ENCODE measurements around the gene SMIM35. TPM values are rescaled to one million over a fixed set of nuclear protein-coding genes. Genes with fewer than 3 reads are reported as not detected.
A peak's percentile ranks its signal among the peaks of the same experiment; 100 is the strongest.
"Not testable (repeated sequence)": the region's sequence is repeated elsewhere in the genome, so short reads cannot be mapped to it uniquely, and the experiment has no call there.

SMIM35 gene
- total RNA-seq, 2 donors from 2014 or later, result not detected

- intact Hi-C loops (cut with DNase I); ATAC-seq: not testable (repeated sequence)
Observed at GRCh38 chr11:118062181-118062580, 24.6 kb downstream of the SMIM35 start.

GRCh38 chr11:118061586-118062125 is 25.1 kb downstream of the SMIM35 start:
- no peak for ATAC-seq
- intact Hi-C loops (cut with DNase I), result no loop called here
- DNase-seq, result no peak

More at GRCh38 chr11:118062181-118062580, 24.6 kb downstream of the SMIM35 start:
- not testable (repeated sequence) for DNase-seq

GRCh38 chr11:118060869-118061268 is 25.9 kb downstream of the SMIM35 start:
- ATAC-seq, result peak; percentile 35 to 59
- intact Hi-C loops (cut with DNase I), result no loop called here
- DNase-seq, result peak; percentile 33

- DNase-seq (no peak), ATAC-seq (peak in 1 of 2 donors; percentile 53)
- intact Hi-C loops (cut with DNase I), result no loop called here
Observed at GRCh38 chr11:118060081-118060661, 26.6 kb downstream of the SMIM35 start.

- ATAC-seq (peak in 1 of 2 donors; percentile 53), DNase-seq (no peak)
Observed at GRCh38 chr11:118059246-118059940, 27.4 kb downstream of the SMIM35 start.

GRCh38 chr11:118058311-118059245 is 28.2 kb downstream of the SMIM35 start:
- intact Hi-C loops (cut with DNase I), result loop anchor here in 1 of 2 donors (10.0 kb wide), 2 partner anchors 114 to 214 kb away; no protein-coding TSS in a partner anchor
- ATAC-seq (no peak), DNase-seq (no peak)

More at GRCh38 chr11:118059246-118059940, 27.4 kb downstream of the SMIM35 start:
- intact Hi-C loops (cut with DNase I), result loop anchor here in 1 of 2 donors (10.0 kb wide), 2 partner anchors 115 to 215 kb away; no protein-coding TSS in a partner anchor

GRCh38 chr11:118057251-118058145 is 29.3 kb downstream of the SMIM35 start:
- ATAC-seq, result no peak

GRCh38 chr11:118056806-118057205 is 30.0 kb downstream of the SMIM35 start:
- intact Hi-C loops (cut with DNase I), result loop anchor here in 1 of 2 donors (10.0 kb wide), 2 partner anchors 112 to 212 kb away; no protein-coding TSS in a partner anchor
- ATAC-seq (no peak), DNase-seq (no peak)

More at GRCh38 chr11:118057251-118058145, 29.3 kb downstream of the SMIM35 start:
- DNase-seq, result no peak
- intact Hi-C loops (cut with DNase I), result loop anchor here in 1 of 2 donors (10.0 kb wide), 2 partner anchors 113 to 213 kb away; no protein-coding TSS in a partner anchor

GRCh38 chr11:118055966-118056365 is 30.8 kb downstream of the SMIM35 start:
- intact Hi-C loops (cut with DNase I), result loop anchor here (2.0 to 10.0 kb wide), 3 partner anchors 109 to 211 kb away; no protein-coding TSS in a partner anchor
- DNase-seq (no peak), ATAC-seq (no peak)

- DNase-seq, result no peak
- ATAC-seq, result peak in 1 of 2 donors; percentile 12
- intact Hi-C loops (cut with DNase I), result loop anchor here (2.0 to 10.0 kb wide), 5 partner anchors 108 to 233 kb away; partner anchors contain the start of gene FXYD2 (in 1 of the 2)
Observed at GRCh38 chr11:118054712-118055640, 31.8 kb downstream of the SMIM35 start.

GRCh38 chr11:118052581-118053206 is 34.1 kb downstream of the SMIM35 start:
- intact Hi-C loops (cut with DNase I), result loop anchor here (2.0 to 10.0 kb wide), 5 partner anchors 108 to 246 kb away; partner anchors contain the start of gene FXYD2 (in 1 of the 2)
- no peak for DNase-seq
- peak in 1 of 2 donors; percentile 12 for ATAC-seq

GRCh38 chr11:118051611-118052461 is 34.9 kb downstream of the SMIM35 start:
- peak; percentile 23 to 73 for ATAC-seq
- intact Hi-C loops (cut with DNase I), result loop anchor here (2.0 to 10.0 kb wide), 5 partner anchors 107 to 245 kb away; partner anchors contain the start of gene FXYD2 (in 1 of the 2)
- no peak for DNase-seq

GRCh38 chr11:118051136-118051610 is 35.6 kb downstream of the SMIM35 start:
- no peak for DNase-seq

GRCh38 chr11:118050208-118050891 is 36.4 kb downstream of the SMIM35 start:
- DNase-seq, result no peak
- intact Hi-C loops (cut with DNase I), result loop anchor here (5.0 to 10.0 kb wide), 4 partner anchors 106 to 228 kb away; partner anchors contain the start of gene FXYD2 (in 1 of the 2)

More at GRCh38 chr11:118051136-118051610, 35.6 kb downstream of the SMIM35 start:
- no peak for ATAC-seq
- intact Hi-C loops (cut with DNase I), result loop anchor here (5.0 to 10.0 kb wide), 4 partner anchors 106 to 229 kb away; partner anchors contain the start of gene FXYD2 (in 1 of the 2)

More at GRCh38 chr11:118050208-118050891, 36.4 kb downstream of the SMIM35 start:
- ATAC-seq, result no peak
